Endometrial microvascular endothelial cells (primary cell): ENCODE data around the gene SPRR1A. TPM values are rescaled to one million over a fixed set of nuclear protein-coding genes. Genes with fewer than 3 reads are reported as not detected.
"Not testable (repeated sequence)": the region's sequence is repeated elsewhere in the genome, so short reads cannot be mapped to it uniquely, and the experiment has no call there.

Experiments used
- in situ Hi-C: cut with HindIII; loops from 2 replicates; pipeline ENCODE4 v1.10.0; 2017; ENCODE audit warnings: low sequenced_read_pairs, low pct_unique_long_range_greater_than_20kb; ENCODE audit errors: inconsistent ontology term
- total RNA-seq: library from RNA; depleted of rRNA; stranded (reverse); fragments of >200 nt; gene quantifications from one replicate; pipeline ENCODE4 v1.2.3, GENCODE V29; 2015; ENCODE audit errors: inconsistent ontology term

The SPRR1A gene
- total RNA-seq, 1 donor from 2014 or later, result not detected

DNA sequence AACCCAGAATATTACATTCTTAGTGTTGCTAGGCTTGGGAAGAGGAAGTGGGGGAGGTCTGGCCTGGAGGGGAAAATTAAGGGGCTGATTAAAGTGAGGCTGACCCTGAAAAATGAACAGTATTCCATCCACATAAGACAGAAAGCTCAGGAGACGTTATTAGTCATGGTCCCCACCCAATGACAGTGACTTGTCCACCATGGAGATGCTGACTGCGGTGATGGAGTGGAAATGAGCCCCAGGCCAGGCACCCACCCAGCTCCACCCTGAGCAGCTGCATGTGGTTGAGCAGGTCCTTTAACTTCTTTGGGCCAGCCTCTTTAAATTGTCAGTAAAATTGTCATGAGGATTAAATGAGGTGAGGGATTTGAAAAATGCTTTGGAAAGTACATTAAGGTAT is 14.8 kb upstream of the SPRR1A start:
- in situ Hi-C loops, result no loop called here

DNA sequence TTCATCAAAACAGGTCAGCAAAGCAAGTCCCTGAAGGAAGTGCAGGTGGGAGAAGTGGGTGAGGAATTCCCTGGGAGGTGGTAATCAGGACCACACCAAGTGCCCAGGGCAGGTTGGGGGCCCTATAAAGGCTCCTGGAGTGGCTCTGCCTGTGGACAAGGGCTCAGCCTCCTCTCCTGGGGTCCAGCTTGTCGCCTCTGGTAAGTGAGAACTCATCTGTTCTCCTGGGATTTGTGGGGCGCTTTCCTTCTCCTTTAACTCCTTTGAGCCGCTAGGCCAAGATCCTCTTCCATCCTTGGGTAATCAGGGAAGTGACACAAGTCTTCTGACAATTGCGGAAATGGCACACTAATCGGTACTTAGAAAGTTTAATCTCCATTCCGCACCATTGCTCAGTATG is 13.4 kb upstream of the SPRR1A start, which contains the start of gene SPRR4:
SPRR4 (plus strand) TSS at position 154 of the 400 bp plus-strand sequence. CDS start 1,243 bp downstream, outside the sequence.
- in situ Hi-C loops, result no loop called here

DNA sequence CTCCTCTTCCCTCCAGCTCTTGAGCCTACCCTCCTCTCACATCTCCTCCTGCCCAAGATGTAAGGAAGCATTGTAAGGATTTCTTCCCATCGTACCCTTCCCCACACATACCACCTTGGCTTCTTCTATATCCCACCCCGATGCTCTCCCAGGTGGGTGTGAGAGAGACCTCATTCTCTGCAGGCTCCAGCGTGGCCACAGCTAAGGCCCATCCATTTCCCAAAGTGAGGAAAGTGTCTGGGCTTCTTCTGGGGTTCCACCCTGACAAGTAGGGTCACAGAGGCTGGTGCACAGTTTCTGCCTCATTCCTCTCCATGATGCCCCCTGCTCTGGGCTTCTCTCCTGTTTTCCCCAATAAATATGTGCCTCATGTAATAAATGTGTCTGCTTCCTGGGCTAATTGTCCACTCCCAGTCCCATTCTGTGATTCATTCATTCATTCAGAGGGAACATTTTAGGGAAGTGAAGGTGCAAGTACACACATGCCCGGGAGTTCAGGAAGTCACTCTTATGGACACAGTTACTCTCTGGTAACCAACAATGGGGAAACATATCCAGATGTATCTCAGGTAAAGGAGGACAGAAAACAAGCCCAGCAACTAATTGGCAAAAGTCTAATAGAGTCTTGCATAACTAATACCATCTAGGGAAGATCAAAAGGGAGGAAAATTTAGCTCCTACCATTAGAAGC is 11.5 kb upstream of the SPRR1A start:
- in situ Hi-C loops, result no loop called here

DNA sequence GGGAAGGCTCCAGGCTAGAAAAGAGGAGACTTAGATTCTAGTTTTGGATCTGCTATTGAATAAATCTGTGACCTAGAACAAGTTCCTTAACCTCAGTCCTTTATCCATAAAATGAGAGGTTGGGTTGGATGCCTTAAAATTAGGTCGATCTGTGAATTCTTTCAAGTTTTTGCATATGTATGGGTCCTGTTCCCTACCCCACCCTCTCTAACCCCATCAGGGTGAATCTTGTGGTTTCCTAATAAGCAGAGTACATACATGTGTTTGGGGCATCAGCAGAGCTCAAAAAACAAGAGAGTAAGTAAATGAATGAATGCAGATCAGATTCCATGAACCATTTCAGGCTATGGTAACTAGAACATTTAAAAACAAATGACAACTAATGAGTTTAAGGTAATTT is 7.2 kb upstream of the SPRR1A start:
- in situ Hi-C loops, result no loop called here

DNA sequence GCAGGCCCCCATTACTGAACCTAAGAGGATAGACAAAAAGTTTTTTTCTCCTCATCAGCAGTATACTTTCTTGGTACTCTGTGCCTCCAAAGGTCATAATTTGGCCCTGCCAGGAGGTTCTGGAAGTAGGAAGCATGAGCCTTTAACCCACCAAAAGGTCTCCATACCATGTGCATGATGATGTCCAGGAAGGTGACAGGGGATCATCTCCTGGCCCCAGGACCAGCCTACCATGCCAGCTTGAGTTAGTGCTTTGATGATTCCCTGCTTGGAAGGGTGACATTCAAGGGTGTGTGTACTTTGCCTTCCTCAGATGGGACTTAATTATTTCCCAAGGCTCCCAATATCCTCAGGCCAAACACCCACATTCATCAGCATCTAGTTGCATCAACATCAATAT is 6.3 kb upstream of the SPRR1A start:
- in situ Hi-C loops, result no loop called here

DNA sequence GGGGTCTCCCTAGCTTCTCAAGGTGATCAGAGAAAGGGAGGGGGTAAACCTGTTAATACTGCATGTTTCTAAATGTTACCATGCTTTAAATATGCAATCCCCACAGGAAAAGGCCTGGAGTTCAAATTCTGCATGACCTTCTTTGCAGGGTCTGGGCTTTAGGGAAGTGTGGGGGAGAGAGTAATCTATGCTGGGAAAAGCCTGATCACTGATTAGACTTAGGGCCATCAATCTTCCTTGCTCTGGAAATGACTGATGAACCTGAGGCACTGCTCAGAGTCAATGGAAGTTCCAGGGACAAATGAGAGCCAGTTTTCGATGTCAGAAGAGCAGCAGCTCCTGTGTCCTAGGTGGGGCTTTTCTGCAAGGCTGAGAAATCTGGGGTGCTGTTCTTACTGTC is 3.2 kb upstream of the SPRR1A start:
- in situ Hi-C loops, result no loop called here

DNA sequence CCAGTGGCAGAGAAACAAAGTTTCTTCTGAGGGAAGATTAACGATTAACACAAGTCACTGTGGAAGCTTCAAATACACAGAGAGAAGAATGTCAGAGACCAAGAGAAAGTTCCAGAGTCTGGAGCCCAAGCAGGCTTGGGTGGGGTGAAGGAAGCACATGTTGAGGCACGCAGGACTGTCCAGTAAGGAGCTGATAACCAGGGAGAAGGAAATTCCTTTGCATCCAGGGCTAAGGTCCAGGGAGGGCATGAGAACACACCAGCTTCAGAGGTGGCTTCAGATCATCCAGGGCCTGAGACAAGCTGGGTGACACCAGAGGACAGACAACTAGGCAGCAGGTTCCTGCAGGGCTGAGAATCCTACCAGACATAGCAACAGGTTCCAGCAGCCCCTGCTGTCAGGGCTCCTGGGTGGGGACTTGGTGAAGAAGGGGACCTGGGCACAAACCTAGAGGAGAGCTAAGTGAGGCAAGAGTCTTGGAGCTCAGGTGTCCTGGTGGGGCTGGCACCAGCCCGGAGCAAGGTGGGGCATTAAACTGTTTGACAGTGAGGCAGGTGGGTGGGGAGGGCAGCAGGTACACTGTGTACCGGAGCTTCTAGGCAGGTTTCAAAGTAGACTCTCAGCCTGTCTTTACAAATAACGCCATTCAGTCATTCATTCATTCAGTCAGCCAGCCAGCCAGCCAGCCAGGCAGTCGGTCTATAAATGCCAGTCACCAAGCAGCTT is 2.6 kb upstream of the SPRR1A start:
- in situ Hi-C loops, result no loop called here

DNA sequence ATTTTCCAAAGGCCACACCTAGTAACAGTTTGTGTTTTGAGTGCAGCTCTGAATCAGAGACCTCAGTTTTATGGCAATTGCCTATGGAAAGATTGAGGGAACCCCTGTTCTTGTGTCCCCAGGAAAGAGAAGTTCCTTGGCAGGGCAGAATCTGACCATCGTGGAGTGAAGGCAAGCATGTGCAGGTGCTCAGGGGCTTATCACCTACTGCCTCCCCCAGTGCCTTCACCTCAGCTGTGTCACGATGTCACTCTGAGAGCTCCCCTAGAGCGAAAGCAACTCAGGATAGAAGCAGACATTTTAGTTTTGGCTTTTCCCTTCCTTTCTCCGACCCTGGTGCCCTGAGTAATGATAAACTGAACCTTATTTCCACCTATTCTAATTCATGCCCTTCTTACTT is 1.8 kb upstream of the SPRR1A start:
- in situ Hi-C loops, result no loop called here

DNA sequence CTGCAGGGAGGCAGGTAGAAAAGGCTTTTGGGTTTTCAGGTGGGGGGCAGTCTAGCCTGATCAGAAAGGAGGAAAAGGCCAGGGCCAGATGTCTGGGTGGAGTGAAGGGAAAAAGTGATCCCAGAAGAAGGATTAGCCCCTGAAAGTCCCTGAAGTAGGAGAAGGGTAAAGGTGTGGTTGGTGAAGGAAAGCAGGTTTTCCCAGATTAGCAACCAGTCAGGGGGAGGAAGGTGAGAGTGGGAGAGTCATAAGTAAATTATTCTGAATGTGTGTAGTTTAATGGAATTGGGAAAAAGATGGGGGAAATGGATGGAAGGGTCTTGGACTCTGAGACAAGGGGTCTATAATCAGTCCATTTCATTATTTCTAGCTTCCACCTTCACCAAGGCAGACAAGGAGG is 647 bp upstream of the SPRR1A start:
- in situ Hi-C loops, result no loop called here

DNA sequence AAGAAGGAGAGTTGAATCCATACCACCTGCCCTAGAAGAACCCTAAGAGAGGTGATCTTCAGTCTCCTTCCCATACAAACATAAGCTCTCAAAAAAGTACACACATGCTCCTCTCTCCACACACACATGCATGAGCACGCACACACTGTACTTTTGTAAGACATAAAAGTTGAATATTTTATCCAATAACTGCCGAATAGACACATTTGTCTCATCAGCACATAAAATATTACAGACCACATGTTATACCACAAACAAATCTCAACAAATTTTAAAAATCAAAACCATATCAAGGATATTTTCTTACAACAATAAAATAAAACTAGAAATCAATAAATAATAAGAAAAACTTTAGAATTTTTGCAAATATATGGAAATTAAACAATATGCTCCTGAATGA is 2.7 kb downstream of the SPRR1A start:
- in situ Hi-C loops, result no loop called here

DNA sequence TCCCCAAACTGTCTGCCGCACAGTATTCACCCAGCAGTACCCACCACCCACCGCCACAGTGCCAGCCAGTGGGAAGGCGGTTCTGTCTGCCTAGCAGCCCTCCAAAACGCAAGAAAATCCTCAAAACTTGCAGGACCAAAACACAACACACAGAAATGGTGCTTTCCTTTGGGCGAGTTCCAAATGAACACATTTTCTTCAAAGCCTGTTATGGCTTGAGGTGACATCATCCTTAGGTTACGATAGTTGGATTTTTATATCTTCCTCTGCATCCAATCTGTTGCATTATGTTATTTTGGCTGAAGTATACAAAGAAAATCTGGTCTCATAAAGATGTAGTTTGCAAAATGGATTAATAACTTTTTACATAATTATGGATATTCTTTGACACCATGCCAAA is 9.3 kb downstream of the SPRR1A start:
- in situ Hi-C loops, result no loop called here

DNA sequence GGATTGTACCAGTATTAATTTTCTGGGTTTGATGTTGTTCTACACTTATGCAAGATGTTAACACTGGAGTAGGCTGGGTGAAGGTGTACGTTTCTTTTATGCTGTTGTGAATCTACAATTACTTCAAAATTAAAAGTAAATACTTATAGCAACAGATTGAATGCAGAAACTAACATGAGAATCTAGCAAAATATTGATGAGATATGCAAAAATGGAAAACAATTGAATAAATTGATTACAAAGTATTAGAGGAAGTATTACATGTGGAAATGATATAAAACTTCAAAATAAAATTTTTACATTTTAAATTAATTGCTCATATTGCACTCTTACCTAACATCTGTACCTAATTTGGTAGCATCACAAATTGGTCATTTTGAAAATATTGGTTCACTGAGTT is 12.0 kb downstream of the SPRR1A start:
- in situ Hi-C loops, result no loop called here

DNA sequence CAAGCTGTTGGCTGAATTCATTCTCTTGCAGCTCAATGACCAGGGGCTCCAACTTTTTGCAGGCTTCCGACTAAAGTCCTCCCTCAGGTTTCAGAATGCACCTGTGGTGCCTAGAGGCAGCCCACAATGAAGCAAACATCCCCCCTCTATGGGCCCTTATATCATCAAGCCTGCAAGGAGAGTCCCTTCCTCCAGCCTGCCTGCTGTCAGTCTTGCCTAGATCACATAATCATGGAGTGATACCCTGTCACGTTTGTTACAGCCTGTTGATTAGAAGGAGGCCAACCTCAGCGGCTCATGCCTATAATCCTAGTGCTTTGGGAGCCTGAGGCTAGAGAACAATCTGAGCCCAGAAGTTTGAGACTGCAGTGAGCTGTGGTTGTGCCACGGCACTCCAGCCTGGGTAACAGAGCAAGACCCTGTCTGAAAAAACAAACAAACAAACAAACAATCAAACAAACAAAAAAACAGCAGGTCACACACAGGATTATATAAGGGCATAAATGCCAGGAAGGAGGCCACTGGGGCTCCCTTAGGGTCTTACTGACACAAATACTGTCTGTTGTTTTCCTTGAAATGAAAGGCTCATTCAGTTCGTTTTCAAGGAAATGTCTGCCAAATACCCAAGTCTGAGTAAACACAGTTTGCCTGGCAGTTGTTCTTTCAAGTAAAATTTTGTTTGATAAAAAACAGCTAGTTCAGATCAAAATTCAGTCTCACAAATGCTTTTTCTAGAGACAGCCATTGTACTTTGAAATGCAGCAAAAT is 12.9 kb downstream of the SPRR1A start:
- in situ Hi-C loops, result no loop called here

DNA sequence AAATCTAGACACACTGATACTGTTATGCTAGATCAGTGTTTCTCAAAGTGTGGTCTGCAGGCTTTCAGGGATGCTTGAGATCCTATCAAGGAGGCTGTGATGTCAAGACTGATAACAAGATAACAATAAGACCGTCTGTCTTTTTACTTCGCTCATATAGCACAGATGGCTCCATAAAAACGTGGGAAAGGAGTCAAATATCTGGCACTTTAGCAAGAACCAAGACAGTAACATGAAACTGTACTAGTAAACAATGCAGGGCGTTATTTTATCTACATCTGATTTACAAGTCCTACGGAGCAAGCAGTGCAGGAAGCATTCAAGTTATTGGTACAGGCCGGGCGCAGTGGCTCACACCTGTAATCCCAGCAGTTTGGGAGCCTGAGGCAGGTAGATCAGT is 14.0 kb downstream of the SPRR1A start:
- in situ Hi-C loops, result no loop called here

DNA sequence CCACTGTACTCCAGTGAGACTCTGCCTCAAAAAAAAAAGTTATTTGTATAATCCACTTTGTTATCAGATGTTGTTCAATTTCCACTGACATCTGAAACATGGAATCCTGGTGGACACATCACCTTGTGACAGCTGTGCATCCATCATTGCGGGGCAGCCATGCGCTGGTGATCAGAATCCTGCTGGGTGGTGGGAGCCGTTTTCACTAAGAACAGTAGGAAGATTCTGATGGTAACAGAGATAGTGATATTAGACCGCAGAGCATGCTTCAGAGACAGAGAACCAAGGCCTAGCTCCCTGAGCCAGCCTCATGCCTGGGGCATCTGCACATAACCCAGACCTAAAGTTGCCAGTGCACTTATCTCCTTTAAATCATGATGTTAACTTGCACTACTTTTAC is 14.6 kb downstream of the SPRR1A start:
- in situ Hi-C loops, result no loop called here

DNA sequence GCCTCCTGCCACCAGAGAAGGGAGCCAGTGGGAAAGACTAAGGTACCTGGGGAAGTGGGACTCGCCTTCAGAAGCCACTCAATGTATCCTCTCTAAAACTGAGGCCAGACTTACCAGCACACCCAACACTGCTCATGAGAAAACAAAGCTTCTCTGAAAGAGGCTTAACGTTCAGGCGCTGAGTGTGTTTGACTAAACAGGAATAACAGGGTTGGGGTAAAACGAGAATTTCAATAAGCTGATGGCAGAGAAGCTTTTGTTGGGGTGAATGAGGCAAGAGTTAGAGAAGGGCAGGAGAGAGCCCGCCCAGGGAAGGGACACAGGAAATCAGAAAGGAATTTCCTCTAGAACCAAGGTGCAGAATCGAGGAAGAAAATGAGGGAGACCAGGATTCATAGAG is 15.9 kb downstream of the SPRR1A start:
- in situ Hi-C loops, result no loop called here

DNA sequence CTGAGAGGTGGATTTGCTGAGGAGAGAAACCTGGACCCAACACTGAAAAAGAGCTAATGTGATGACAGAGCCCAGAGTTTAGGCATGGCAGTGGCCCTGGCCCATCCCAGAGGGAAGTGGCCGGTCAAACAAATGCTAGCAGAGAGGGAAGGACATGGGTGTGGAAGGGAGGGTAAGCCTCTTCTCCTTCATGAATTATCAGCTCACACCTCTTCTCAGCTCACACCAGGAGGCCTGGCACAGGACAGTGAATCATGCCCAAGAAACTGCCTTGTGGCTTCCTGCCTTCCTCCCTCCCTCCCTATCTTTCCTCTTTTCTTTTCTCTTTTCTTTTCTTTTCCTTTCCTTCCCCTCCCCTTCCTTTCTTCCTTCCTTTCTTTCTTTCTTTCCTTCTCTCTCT is 16.4 kb downstream of the SPRR1A start:
- in situ Hi-C loops, result no loop called here

DNA sequence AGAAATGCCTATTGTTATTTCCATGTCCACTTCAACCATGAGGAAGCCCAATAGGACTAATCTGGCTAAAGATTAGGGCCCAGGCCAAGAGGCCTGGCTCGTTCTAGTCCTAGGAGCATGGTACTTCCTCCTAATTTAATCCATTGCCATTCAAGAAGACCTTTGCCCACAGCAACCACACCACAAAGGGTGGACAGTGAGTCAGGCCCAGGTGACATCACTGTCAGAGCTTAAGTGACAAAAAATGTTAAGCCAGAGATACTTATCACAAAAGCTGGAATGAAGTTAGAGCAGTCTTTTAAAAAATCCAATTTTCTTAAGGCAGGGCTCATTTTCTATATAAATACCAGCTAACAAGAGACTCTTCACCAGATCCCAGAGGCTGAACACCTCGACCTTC is 17.5 kb downstream of the SPRR1A start, which contains the start of gene SPRR3:
SPRR3 (plus strand) TSS at position 368 of the 400 bp plus-strand sequence. CDS start 1,272 bp downstream, outside the sequence.
- in situ Hi-C loops, result no loop called here

DNA sequence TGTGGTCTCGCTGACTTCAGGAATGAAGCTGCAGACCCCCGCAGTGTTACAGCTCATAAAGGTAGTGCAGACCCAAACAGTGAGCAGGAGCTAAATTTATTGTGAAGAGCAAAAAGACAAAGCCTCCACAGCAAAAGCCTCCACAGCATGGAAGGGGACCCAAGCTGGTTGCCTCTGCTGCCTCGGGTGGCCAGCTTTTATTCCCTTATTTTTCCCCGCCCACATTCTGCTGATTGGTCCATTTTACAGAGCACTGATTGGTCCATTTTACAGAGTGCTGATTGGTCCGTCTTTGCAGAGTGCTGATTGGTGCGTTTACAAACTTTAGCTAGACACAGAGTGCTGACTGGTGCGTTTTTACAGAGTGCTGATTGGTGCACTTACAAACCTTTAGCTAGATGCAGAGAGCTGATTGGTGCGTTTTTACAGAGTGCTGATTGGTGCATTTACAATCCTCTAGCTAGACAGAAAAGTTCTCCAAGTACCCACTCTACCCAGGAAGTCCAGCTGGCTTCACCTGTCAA is 27.4 kb downstream of the SPRR1A start:
- in situ Hi-C loops, result not testable (repeated sequence)
